ENCODE measurements around the gene MEGF9. TPM values are rescaled to one million over a fixed set of nuclear protein-coding genes. Genes with fewer than 3 reads are reported as not detected.

MEGF9 gene
- total RNA-seq, 3 donors from 2014 or later, result 22.0 to 30.3 (median 27.2) TPM

DNA sequence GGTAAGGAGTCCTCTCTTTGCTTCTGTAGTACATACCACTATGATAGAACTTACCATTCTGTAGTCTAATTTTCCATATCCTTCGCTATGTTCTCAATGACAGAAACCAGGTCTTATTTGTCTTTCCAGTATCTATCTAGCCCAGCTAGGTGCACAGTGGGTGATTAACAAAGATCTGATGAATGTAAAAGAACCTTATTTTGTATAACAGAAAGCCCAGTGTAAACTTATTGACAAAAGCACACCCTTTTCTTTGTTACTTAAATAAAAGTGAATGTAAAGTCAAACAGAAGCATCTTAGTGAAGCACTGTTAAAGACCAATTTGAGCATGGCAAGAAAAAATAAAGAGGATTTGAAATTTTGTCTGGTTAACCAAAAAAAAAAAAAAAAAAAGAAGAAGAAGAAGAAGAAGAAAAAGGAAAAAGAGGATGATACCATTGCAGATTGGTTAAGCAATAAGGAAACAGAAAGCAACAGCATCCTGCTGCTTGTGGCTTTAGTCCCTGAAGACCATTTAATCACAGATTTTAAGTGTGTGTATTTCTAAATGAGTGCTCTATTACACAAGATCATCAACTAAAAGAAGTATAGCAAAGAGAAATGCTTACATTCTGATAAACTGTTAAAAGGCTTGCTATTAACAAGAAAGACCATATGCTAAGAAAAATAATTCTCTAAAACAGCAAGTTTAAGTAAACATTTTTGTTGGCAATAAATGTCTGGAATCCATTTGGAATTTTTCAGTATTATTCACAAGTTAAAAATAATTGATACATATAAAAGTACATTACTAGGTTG is 21.2 kb downstream of the MEGF9 start:
- Histone ChIP-seq H3K9me3 (no peaks in the 10 kb centered on the region), H3K4me1 (no peaks in the 10 kb centered on the region), H3K36me3 (no peaks in the 10 kb centered on the region), H3K27ac (no peak overlapping the region), H3K27me3 (no peaks in the 10 kb centered on the region), H3K4me3 (no peak overlapping the region)
- no peak for TF ChIP-seq POLR2AphosphoS5 (IDR thresholded peaks at IDR 0.05)
- TF ChIP-seq POLR2A (IDR thresholded peaks at IDR 0.05), result no peak
- TF ChIP-seq, protein P1, sequence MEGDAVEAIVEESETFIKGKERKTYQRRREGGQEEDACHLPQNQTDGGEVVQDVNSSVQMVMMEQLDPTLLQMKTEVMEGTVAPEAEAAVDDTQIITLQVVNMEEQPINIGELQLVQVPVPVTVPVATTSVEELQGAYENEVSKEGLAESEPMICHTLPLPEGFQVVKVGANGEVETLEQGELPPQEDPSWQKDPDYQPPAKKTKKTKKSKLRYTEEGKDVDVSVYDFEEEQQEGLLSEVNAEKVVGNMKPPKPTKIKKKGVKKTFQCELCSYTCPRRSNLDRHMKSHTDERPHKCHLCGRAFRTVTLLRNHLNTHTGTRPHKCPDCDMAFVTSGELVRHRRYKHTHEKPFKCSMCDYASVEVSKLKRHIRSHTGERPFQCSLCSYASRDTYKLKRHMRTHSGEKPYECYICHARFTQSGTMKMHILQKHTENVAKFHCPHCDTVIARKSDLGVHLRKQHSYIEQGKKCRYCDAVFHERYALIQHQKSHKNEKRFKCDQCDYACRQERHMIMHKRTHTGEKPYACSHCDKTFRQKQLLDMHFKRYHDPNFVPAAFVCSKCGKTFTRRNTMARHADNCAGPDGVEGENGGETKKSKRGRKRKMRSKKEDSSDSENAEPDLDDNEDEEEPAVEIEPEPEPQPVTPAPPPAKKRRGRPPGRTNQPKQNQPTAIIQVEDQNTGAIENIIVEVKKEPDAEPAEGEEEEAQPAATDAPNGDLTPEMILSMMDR (IDR thresholded peaks at IDR 0.05), result no peak
- DNase-seq (ENCODE audit: low spot score in 2 of 2), result no peak
- intact Hi-C loops (cut with DNase I; ENCODE audit: low total_unique reads), result no loop called here

DNA sequence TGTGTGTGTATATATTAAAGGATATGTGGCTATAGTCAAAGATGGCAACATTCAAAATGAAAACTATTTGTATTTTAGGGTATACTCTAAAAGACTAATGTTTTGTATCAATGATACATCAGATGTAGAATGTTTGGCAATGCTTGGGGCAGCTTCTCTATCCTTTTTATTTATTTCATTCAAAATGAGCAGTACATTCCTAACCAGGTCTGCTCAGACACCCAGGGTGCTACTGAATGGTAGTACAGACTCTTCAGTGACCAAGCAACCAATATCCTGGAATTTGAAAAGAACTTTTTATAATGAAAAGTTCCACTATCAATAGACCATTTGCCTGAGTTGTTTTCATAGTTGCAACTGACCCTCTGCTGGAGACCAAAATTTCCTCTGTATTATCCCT is 23.9 kb downstream of the MEGF9 start:
- no peaks in the 10 kb centered on the region for H3K9me3 ChIP-seq
- no peaks in the 10 kb centered on the region for H3K27me3 ChIP-seq
- H3K36me3 ChIP-seq, result no peaks in the 10 kb centered on the region
- intact Hi-C loops (cut with DNase I; ENCODE audit: low total_unique reads), result no loop called here
- no peak overlapping the region for H3K27ac ChIP-seq
- H3K4me1 ChIP-seq, result no peaks in the 10 kb centered on the region
- TF ChIP-seq POLR2A (IDR thresholded peaks at IDR 0.05), result no peak
- TF ChIP-seq, protein P1 (IDR thresholded peaks at IDR 0.05), result no peak
- no peak for TF ChIP-seq POLR2AphosphoS5 (IDR thresholded peaks at IDR 0.05)
- no peak for DNase-seq (ENCODE audit: low spot score in 2 of 2)
- H3K4me3 ChIP-seq, result no peak overlapping the region

DNA sequence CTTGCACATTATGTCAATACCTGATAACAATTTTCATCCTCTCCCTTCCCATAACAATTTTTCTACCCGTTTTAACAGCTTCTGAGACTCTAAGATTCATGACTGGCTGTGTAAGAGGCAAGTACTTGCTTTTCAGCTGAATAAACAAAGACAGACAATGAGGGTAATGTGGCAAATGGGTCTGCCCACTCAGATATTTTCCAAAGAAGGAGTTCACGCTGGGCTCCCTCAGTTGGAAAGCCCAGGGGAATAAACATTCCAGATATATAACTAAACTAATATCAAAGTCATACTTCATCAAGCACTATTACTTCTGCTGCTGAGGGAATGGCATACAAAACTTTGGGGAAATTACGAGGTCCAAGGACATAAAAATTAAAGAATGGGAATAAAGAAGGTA is 24.4 kb downstream of the MEGF9 start:
- TF ChIP-seq POLR2AphosphoS5 (IDR thresholded peaks at IDR 0.05) (no peak), POLR2A (IDR thresholded peaks at IDR 0.05) (no peak)
- TF ChIP-seq, protein P1 (IDR thresholded peaks at IDR 0.05), result no peak
- intact Hi-C loops (cut with DNase I; ENCODE audit: low total_unique reads), result no loop called here
- H3K4me1 ChIP-seq, result no peaks in the 10 kb centered on the region

DNA sequence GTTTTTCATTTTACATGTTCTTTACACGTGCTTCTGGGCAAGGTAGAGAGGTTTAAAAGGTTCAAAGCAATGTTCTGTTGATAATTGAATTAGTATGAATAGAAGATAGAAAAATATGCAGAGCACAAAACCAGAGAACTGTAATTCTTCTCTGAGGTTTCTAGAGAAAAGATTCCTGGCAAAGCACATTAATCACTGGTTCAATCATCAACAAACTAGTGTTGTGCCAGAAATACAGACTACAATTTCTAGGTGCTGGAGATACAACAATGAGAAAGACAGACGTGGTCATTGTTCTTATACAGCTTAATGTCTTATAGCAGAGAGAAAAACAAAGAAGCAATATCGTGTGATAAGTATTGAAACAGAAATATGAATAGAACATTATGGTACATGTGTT is 25.5 kb downstream of the MEGF9 start:
- H3K4me1 ChIP-seq, result no peaks in the 10 kb centered on the region
- H3K36me3 ChIP-seq, result no peaks in the 10 kb centered on the region
- no peaks in the 10 kb centered on the region for H3K9me3 ChIP-seq
- no peak overlapping the region for H3K4me3 ChIP-seq
- no peak overlapping the region for H3K27ac ChIP-seq
- intact Hi-C loops (cut with DNase I; ENCODE audit: low total_unique reads), result no loop called here
- no peaks in the 10 kb centered on the region for H3K27me3 ChIP-seq
- DNase-seq (ENCODE audit: low spot score in 2 of 2), result no peak
- TF ChIP-seq POLR2AphosphoS5 (IDR thresholded peaks at IDR 0.05) (no peak), POLR2A (IDR thresholded peaks at IDR 0.05) (no peak)
- TF ChIP-seq, protein P1 (IDR thresholded peaks at IDR 0.05), result no peak

More for the DNA sequence above, 24.4 kb downstream of the MEGF9 start:
- Histone ChIP-seq H3K9me3 (no peaks in the 10 kb centered on the region), H3K36me3 (no peaks in the 10 kb centered on the region), H3K27ac (no peak overlapping the region), H3K4me3 (no peak overlapping the region), H3K27me3 (no peaks in the 10 kb centered on the region)
- no peak for DNase-seq (ENCODE audit: low spot score in 2 of 2)

DNA sequence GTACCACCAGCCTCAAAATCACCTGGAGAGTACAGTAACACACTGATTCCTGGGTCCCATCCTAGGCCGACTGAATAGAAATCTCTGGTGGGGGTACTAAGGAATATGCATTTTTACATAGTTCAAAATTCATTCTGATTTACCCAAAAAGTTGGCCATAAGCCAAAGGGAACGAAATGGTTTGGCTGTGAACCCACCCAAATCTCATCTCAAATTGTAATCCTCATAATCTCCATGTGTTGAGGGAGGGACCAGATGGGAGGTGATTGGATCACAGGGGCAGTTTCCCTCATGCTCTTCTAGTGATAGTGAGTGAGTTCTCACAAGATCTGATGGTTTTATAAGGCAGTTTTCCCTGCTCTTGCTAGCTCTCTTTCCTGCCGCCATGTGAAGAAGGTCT is 31.1 kb downstream of the MEGF9 start:
- no peaks in the 10 kb centered on the region for H3K9me3 ChIP-seq
- no peaks in the 10 kb centered on the region for H3K27me3 ChIP-seq
- intact Hi-C loops (cut with DNase I; ENCODE audit: low total_unique reads), result no loop called here
- no peak overlapping the region for H3K27ac ChIP-seq
- DNase-seq (ENCODE audit: low spot score in 2 of 2), result no peak
- H3K4me1 ChIP-seq, result no peaks in the 10 kb centered on the region
- no peak for TF ChIP-seq POLR2AphosphoS5 (IDR thresholded peaks at IDR 0.05)
- TF ChIP-seq POLR2A (IDR thresholded peaks at IDR 0.05), result no peak
- TF ChIP-seq, protein P1 (IDR thresholded peaks at IDR 0.05), result no peak
- no peaks in the 10 kb centered on the region for H3K36me3 ChIP-seq
- H3K4me3 ChIP-seq, result no peak overlapping the region
